Kidney (tissue), 14 donors: ENCODE measurements around the gene USE1. TPM values are rescaled to one million over a fixed set of nuclear protein-coding genes. Genes with fewer than 3 reads are reported as not detected.

Experiments
- DNase-seq, 5 donors: peaks; one replicate each; pipeline ENCODE4 v3.0.0-alpha.2; 2013 to 2020
- FAIRE-seq: peaks from 2 replicates; lab custom pipeline; 2012; peaks lifted over from hg19 to GRCh38; lab: Jason Lieb, UNC
- H3K27ac ChIP-seq, 2 donors: one replicate each; pipeline ENCODE4 v1.7.0; 2013; ENCODE audit warnings: low read depth in 2 of 2, low read length in 2 of 2, inconsistent platforms in 1 of 2
- H3K27me3 ChIP-seq: one replicate; pipeline ENCODE4 v1.7.1; 2013; ENCODE audit warnings: low read length, inconsistent platforms; ENCODE audit not compliant: control insufficient read depth, insufficient read depth
- H3K36me3 ChIP-seq, 3 donors: one replicate each; pipeline versions ENCODE4 v1.7.0 to v1.7.1; 2013; ENCODE audit warnings: low read length in 3 of 3, control low read depth in 1 of 3, inconsistent platforms in 1 of 3; ENCODE audit not compliant: insufficient read depth in 3 of 3, control insufficient read depth in 2 of 3
- H3K4me1 ChIP-seq, 3 donors: one replicate each; pipeline versions ENCODE4 v1.7.0 to v1.7.1; 2013; ENCODE audit warnings: low read length in 3 of 3, inconsistent platforms in 1 of 3, low read depth in 1 of 3; ENCODE audit not compliant: control insufficient read depth in 2 of 3, insufficient read depth in 2 of 3
- H3K4me3 ChIP-seq, 3 donors: one replicate each; pipeline versions ENCODE4 v1.7.0 to v1.8.1; 2013; ENCODE audit warnings: low read length in 3 of 3, control low read depth in 1 of 3, inconsistent platforms in 1 of 3
- H3K9ac ChIP-seq, 3 donors: one replicate each; pipeline versions ENCODE4 v1.7.0 to v1.7.1; 2013; ENCODE audit warnings: low read length in 3 of 3, control low read depth in 1 of 3, inconsistent platforms in 1 of 3
- H3K9me3 ChIP-seq, 3 donors: one replicate each; pipeline versions ENCODE4 v1.7.0 to v1.7.1; 2013; ENCODE audit warnings: low read length in 3 of 3, control low read depth in 1 of 3, inconsistent platforms in 1 of 3; ENCODE audit not compliant: control insufficient read depth in 2 of 3, insufficient read depth in 1 of 3
- intact Hi-C: fragments of 100-400 bp; cut with DNase I; formaldehyde crosslinking; loops from one replicate; pipeline ENCODE4 v1.11.1; 2022
- polyA plus RNA-seq: library from polyadenylated mRNA; stranded (reverse); fragments of 350-450 nt; fragmentation: Illumina TruSeq; extraction: RNeasy Lipid Tissue Mini Kit (QIAGEN cat#74804); gene quantifications from one replicate; pipeline ENCODE4 v1.2.3, GENCODE V29; 2014; ENCODE audit warnings: low read depth, low replicate concordance; ENCODE audit not compliant: insufficient read depth
- total RNA-seq: library from RNA; stranded (reverse); fragmentation: NEBNext Ultra II Directional; extraction: Animal tissue kit (Norgen Biotek cat#: 25700); gene quantifications from one replicate; pipeline ENCODE4 v1.2.1, GENCODE V29; 2021
- TF ChIP-seq, protein P1 (sequence below): IDR thresholded peaks from 3 replicates; pipeline ENCODE4 v1.5.1; 2012; ENCODE audit warnings: mild to moderate bottlenecking, moderate library complexity, borderline replicate concordance; ENCODE audit not compliant: insufficient read depth; ENCODE audit errors: extremely low read depth
- donor health status: control.
- donor health status: control.
- donor health status: control.
- donor health status: control.
- donor health status: control.
- donor health status: DM: yes; HTN: yes; CAD: no.
- donor health status: Normal renal cell carcinoma (clear cell type).

The USE1 gene
- total and polyA plus RNA-seq, 2 donors from 2014 or later, result 26.0 to 52.6 TPM

DNA sequence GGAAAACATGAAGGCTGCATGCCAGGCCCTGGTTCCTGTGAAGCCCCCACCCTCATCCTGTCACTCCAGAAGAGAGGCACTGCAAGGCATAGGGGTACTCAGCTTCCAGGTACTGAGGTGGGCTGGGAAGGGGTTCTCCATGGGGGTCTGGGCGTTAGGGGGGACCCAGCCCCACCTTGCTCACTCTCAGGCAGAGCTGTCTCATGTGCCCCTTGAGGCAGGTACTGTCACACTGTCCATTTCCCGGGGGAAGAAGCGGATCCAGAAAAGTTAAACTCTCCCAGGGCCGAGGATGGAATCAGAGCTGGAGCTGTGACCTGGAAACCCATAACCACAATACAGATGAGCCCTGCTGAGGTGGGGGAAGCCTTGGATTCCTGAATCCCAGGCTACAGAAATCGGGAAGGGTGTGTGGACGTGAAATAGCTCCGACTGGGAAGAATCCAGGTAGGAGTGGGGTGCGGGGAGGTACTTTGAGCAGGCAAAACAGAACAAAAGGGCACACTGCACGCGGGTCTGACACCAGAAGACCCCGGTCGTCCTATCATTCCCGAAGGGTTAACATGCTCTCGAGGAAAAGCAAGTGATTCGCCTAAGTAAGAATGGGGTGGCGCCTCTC is 540 bp upstream of the USE1 start:
- intact Hi-C loops, result no loop called here
- FAIRE-seq, result no peak
- Histone ChIP-seq H3K27ac (peak overlapping the region; percentile 88 to 89), H3K9me3 (no peaks in the 10 kb centered on the region), H3K36me3 (no peaks in the 10 kb centered on the region), H3K9ac (peak overlapping the region; percentile 49 to 84 (median 51)), H3K4me3 (peak overlapping the region; percentile 65 to 79 (median 72)), H3K4me1 (peaks cover 0 to 11% (median 4%) of the 10 kb centered on the region in 3 donors), H3K27me3 (no peaks in the 10 kb centered on the region)
- peak in 1 of 5 donors; percentile 62 for DNase-seq
- TF ChIP-seq, protein P1, sequence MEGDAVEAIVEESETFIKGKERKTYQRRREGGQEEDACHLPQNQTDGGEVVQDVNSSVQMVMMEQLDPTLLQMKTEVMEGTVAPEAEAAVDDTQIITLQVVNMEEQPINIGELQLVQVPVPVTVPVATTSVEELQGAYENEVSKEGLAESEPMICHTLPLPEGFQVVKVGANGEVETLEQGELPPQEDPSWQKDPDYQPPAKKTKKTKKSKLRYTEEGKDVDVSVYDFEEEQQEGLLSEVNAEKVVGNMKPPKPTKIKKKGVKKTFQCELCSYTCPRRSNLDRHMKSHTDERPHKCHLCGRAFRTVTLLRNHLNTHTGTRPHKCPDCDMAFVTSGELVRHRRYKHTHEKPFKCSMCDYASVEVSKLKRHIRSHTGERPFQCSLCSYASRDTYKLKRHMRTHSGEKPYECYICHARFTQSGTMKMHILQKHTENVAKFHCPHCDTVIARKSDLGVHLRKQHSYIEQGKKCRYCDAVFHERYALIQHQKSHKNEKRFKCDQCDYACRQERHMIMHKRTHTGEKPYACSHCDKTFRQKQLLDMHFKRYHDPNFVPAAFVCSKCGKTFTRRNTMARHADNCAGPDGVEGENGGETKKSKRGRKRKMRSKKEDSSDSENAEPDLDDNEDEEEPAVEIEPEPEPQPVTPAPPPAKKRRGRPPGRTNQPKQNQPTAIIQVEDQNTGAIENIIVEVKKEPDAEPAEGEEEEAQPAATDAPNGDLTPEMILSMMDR, result no peak

DNA sequence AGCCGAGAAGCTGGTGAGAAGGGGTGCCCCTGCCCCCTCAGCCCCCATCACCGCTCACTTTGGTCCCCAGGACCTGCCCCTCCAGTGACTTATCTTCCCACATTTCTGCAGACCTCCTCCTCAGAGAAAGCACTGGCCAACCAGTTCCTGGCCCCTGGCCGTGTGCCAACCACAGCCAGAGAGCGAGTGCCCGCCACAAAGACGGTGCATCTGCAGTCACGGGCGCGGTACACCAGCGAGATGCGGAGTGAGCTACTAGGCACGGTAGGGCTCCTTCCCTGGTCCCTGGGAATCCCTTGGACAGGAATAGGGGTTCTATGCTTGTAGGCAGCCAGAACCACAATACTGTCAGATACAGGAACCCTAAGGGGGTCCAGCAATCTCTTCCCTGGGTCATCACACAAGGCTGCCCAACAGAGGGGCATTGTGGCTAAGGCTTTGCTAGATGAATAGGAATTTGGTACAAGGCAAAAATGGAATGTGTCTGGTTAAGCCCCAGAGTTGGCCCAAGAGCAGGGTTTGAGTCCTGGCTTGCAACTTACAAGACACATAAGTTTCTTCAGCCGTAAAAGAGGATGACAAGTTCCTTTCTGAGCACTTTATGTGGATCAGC is 1.0 kb downstream of the USE1 start:
- FAIRE-seq (no peak), DNase-seq (peak in 1 of 5 donors; percentile 77)
- no peak overlapping the region for H3K9ac ChIP-seq
- intact Hi-C loops, result no loop called here
- TF ChIP-seq, protein P1, result no peak
- H3K36me3 ChIP-seq, result no peaks in the 10 kb centered on the region
- peak overlapping the region in 2 of 3 donors; percentile 77 to 79 for H3K4me3 ChIP-seq
- H3K27ac ChIP-seq, result no peak overlapping the region
- peaks cover 0 to 11% (median 4%) of the 10 kb centered on the region in 3 donors for H3K4me1 ChIP-seq
- H3K9me3 ChIP-seq, result no peaks in the 10 kb centered on the region
- H3K27me3 ChIP-seq, result no peaks in the 10 kb centered on the region

DNA sequence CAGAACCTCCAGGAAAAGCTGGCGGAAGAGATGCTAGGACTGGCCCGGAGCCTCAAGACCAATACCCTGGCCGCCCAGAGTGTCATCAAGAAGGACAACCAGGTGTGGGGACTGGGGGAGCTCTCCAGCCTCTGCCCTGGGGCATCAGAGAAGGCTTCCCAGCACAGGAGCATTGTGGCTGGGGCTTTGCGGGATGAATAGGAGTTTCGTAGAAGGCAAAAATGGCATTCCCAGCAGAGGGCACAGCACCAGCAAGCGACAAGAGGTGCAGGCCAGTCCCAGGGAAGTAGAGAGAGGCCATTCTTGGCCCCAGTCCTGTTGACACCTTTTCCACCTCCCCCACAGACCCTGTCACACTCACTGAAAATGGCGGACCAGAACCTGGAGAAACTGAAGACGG is 4.1 kb downstream of the USE1 start:
- Histone ChIP-seq H3K9ac (no peak overlapping the region), H3K4me3 (no peak overlapping the region), H3K27me3 (no peaks in the 10 kb centered on the region), H3K4me1 (peaks cover 0 to 11% (median 4%) of the 10 kb centered on the region in 3 donors), H3K27ac (no peak overlapping the region), H3K36me3 (no peaks in the 10 kb centered on the region), H3K9me3 (no peaks in the 10 kb centered on the region)
- TF ChIP-seq, protein P1, result no peak
- DNase-seq, result no peak
- intact Hi-C loops, result no loop called here
- FAIRE-seq, result no peak
